H1 (cell line): Measurements from ENCODE around the gene TLE5. TPM values are rescaled to one million over a fixed set of nuclear protein-coding genes. Genes with fewer than 3 reads are reported as not detected.

Source experiments
- CTCF ChIA-PET: fragments of 300-600 bp; sonication (Branson Sonifier 250); formaldehyde crosslinking; loops from one replicate; lab custom pipeline; 2021; ENCODE audit not compliant: partially characterized antibody; lab: Charles Lee
- POLR2A ChIA-PET: fragments of 300-600 bp; sonication (Branson Sonifier 250); formaldehyde crosslinking; loops from one replicate; lab custom pipeline; 2021; ENCODE audit warnings: inconsistent platforms; ENCODE audit not compliant: partially characterized antibody; lab: Charles Lee
- DNase-seq, 2 experiments: peaks; one replicate each; pipeline versions ENCODE4 v3.0.0 to v3.0.0-alpha.2; 2010 to 2022; ENCODE audit warnings: low spot score in 2 of 2, low read depth in 1 of 2, mixed read lengths in 1 of 2
- FAIRE-seq: peaks from 2 replicates; lab custom pipeline; 2011; peaks lifted over from hg19 to GRCh38; lab: Jason Lieb, UNC
- H2AFZ ChIP-seq: 2 replicates; pipeline ENCODE4 v1.8.1; 2012; ENCODE audit warnings: low read length, inconsistent platforms
- H2AK5ac ChIP-seq: 2 replicates; pipeline ENCODE4 v1.6.1; 2013; ENCODE audit warnings: low read depth, low read length
- H2BK120ac ChIP-seq: replicated peaks from 2 replicates; pipeline ENCODE3; 2013; ENCODE audit warnings: low read depth, low read length, inconsistent platforms
- H2BK12ac ChIP-seq: 2 replicates; pipeline ENCODE4 v1.6.1; 2013; ENCODE audit warnings: low read depth, low read length
- H2BK15ac ChIP-seq: 2 replicates; pipeline ENCODE4 v1.6.1; 2013; ENCODE audit warnings: low read length
- H2BK20ac ChIP-seq: 2 replicates; pipeline ENCODE4 v1.6.1; 2013; ENCODE audit warnings: low read length
- H2BK5ac ChIP-seq: 2 replicates; pipeline ENCODE4 v1.6.1; 2013; ENCODE audit warnings: low read depth, low read length
- H3K14ac ChIP-seq: 2 replicates; pipeline ENCODE4 v1.6.1; 2013; ENCODE audit warnings: inconsistent platforms; ENCODE audit not compliant: insufficient read length
- H3K18ac ChIP-seq: 2 replicates; pipeline ENCODE4 v1.6.1; 2013; ENCODE audit warnings: low read length; ENCODE audit errors: extremely low read depth
- H3K23ac ChIP-seq: 2 replicates; pipeline ENCODE4 v1.6.1; 2013; ENCODE audit warnings: inconsistent platforms; ENCODE audit not compliant: insufficient read length
- H3K23me2 ChIP-seq: 2 replicates; pipeline ENCODE4 v1.6.1; 2013; ENCODE audit warnings: low read depth, low read length
- H3K27ac ChIP-seq: 2 replicates; pipeline ENCODE4 v1.6.1; 2011; ENCODE audit warnings: low read depth, low read length, inconsistent platforms
- H3K27me3 ChIP-seq, 4 experiments: replicated peaks in 1 of 4; 1 replicate in 1 of 4; 2 replicates in 3 of 4; pipeline versions ENCODE4 v1.6.1 to v1.8.1; 2011 to 2013; ENCODE audit warnings: low read length in 3 of 4, mild to moderate bottlenecking in 3 of 4, inconsistent platforms in 2 of 4, mixed read lengths in 2 of 4, moderate library complexity in 1 of 4; ENCODE audit not compliant: control insufficient read depth in 3 of 4, insufficient read depth in 3 of 4; ENCODE audit errors: extremely low read depth in 1 of 4
- H3K36me3 ChIP-seq, 4 experiments: 2 replicates each; pipeline versions ENCODE4 v1.6.1 to v1.8.1; 2011 to 2013; ENCODE audit warnings: mild to moderate bottlenecking in 4 of 4, low read length in 3 of 4, moderate library complexity in 2 of 4, control low read depth in 1 of 4, inconsistent platforms in 1 of 4; ENCODE audit not compliant: insufficient read depth in 4 of 4, control insufficient read depth in 2 of 4
- H3K4ac ChIP-seq: replicated peaks from 2 replicates; pipeline ENCODE3; 2013; ENCODE audit warnings: low read length, low read depth, mixed read lengths, inconsistent platforms; ENCODE audit not compliant: insufficient read length
- H3K4me1 ChIP-seq, 4 experiments: replicated peaks in 1 of 4; 1 replicate in 1 of 4; 2 replicates in 3 of 4; pipeline versions ENCODE4 v1.6.1 to v1.8.1; 2011 to 2013; ENCODE audit warnings: low read length in 3 of 4, inconsistent platforms in 2 of 4, mixed read lengths in 1 of 4; ENCODE audit not compliant: insufficient read depth in 4 of 4, control insufficient read depth in 3 of 4
- H3K4me2 ChIP-seq, 2 experiments: 2 replicates each; pipeline versions ENCODE4 v1.6.1 to v1.8.1; 2011 to 2013; ENCODE audit warnings: low read depth in 2 of 2, low read length in 2 of 2, control low read depth in 1 of 2, inconsistent platforms in 1 of 2, mild to moderate bottlenecking in 1 of 2; ENCODE audit not compliant: insufficient read depth in 1 of 2
- H3K4me3 ChIP-seq, 4 experiments: fragments of 200-600, 300-600 bp in 1 of 4; sonication (generic), shearing (Covaris generic), sonication (Bioruptor Twin) in 1 of 4; 2 replicates each; pipeline versions ENCODE4 v1.5.1 to v1.8.1; 2011 to 2016; ENCODE audit warnings: low read length in 4 of 4, low read depth in 3 of 4, control low read depth in 2 of 4, inconsistent platforms in 2 of 4, mild to moderate bottlenecking in 2 of 4, mixed read lengths in 1 of 4, moderate library complexity in 1 of 4; ENCODE audit not compliant: insufficient read depth in 2 of 4; ENCODE audit errors: extremely low read depth in 1 of 4
- H3K56ac ChIP-seq: replicated peaks from 2 replicates; pipeline ENCODE3; 2013; ENCODE audit warnings: low read depth, mild to moderate bottlenecking, mixed read lengths, low read length, inconsistent platforms; ENCODE audit not compliant: insufficient read length
- H3K79me1 ChIP-seq: 2 replicates; pipeline ENCODE4 v1.6.1; 2013; ENCODE audit warnings: low read depth, low read length, control low read depth
- H3K79me2 ChIP-seq, 2 experiments: 2 replicates each; pipeline versions ENCODE4 v1.6.1 to v1.8.1; 2012 to 2013; ENCODE audit warnings: low read length in 2 of 2, mild to moderate bottlenecking in 2 of 2, inconsistent platforms in 1 of 2; ENCODE audit not compliant: insufficient read depth in 2 of 2, control insufficient read depth in 1 of 2
- H3K9ac ChIP-seq, 4 experiments: replicated peaks in 1 of 4; 1 replicate in 1 of 4; 2 replicates in 3 of 4; pipeline versions ENCODE4 v1.6.1 to v1.8.1; 2011 to 2013; ENCODE audit warnings: low read depth in 3 of 4, low read length in 3 of 4, control low read depth in 2 of 4, mild to moderate bottlenecking in 2 of 4, moderate library complexity in 2 of 4, inconsistent platforms in 1 of 4; ENCODE audit errors: extremely low read depth in 1 of 4
- H3K9me3 ChIP-seq, 2 experiments: 2 replicates each; pipeline versions ENCODE4 v1.6.1 to v1.8.1; 2012 to 2013; ENCODE audit warnings: mild to moderate bottlenecking in 2 of 2, moderate library complexity in 2 of 2, control low read depth in 1 of 2, inconsistent platforms in 1 of 2, low read depth in 1 of 2, low read length in 1 of 2, mixed read lengths in 1 of 2; ENCODE audit not compliant: insufficient read depth in 2 of 2
- H4K20me1 ChIP-seq, 2 experiments: replicated peaks in 1 of 2; 2 replicates each; pipeline versions ENCODE3 to v1.8.1; 2011 to 2013; ENCODE audit warnings: inconsistent platforms in 2 of 2, low read length in 2 of 2, mild to moderate bottlenecking in 1 of 2; ENCODE audit not compliant: insufficient read depth in 2 of 2, control insufficient read depth in 1 of 2
- H4K5ac ChIP-seq: 2 replicates; pipeline ENCODE4 v1.6.1; 2013; ENCODE audit warnings: low read length, low read depth, mixed read lengths, inconsistent platforms; ENCODE audit not compliant: insufficient read length
- H4K8ac ChIP-seq: 2 replicates; pipeline ENCODE4 v1.8.0; 2013; ENCODE audit warnings: mild to moderate bottlenecking, moderate library complexity, low read length, inconsistent platforms; ENCODE audit not compliant: insufficient read depth; ENCODE audit errors: extremely low read depth
- H4K91ac ChIP-seq: replicated peaks from 2 replicates; pipeline ENCODE3; 2013; ENCODE audit warnings: low read length, mixed read lengths, inconsistent platforms; ENCODE audit not compliant: insufficient read length
- BRCA1 ChIP-seq: IDR thresholded peaks from 2 replicates; pipeline ENCODE4 v1.6.1; 2012; ENCODE audit warnings: low read depth, low read length, improper control_type of control experiment
- EGR1 ChIP-seq: IDR thresholded peaks from 2 replicates; pipeline ENCODE4 v1.6.1; 2011; ENCODE audit warnings: low read depth, low read length, borderline replicate concordance
- EP300 ChIP-seq, 2 experiments: IDR thresholded peaks; 1 replicate in 1 of 2; 2 replicates in 1 of 2; pipeline ENCODE4 v1.6.1; 2011 to 2012; ENCODE audit warnings: low read depth in 2 of 2, low read length in 2 of 2, mild to moderate bottlenecking in 2 of 2, borderline replicate concordance in 1 of 2, inconsistent platforms in 1 of 2, moderate library complexity in 1 of 2
- POLR2AphosphoS5 ChIP-seq: IDR thresholded peaks from 2 replicates; pipeline ENCODE4 v1.6.1; 2011; ENCODE audit warnings: low read depth, low read length
- SRF ChIP-seq: IDR thresholded peaks from 2 replicates; pipeline ENCODE4 v1.6.1; 2011; ENCODE audit warnings: mild to moderate bottlenecking, low read depth, low read length, moderate library complexity
- YY1 ChIP-seq: IDR thresholded peaks from 2 replicates; pipeline ENCODE4 v1.6.1; 2011; ENCODE audit warnings: low read depth, mild to moderate bottlenecking, low read length
- WGBS, 2 experiments: shearing (Covaris generic) in 1 of 2; methylation state at CpG; one replicate each; pipeline versions ENCODE4 v1.1.6 to v1.1.7; 2013 to 2015; ENCODE audit warnings: low lambda C conversion rate in 2 of 2, mixed read lengths in 2 of 2, inconsistent platforms in 1 of 2, low coverage in 1 of 2, missing lambda C conversion rate in 1 of 2; ENCODE audit not compliant: insufficient replicate concordance in 2 of 2, insufficient coverage in 1 of 2, insufficient read length in 1 of 2; ENCODE audit errors: extremely low coverage in 1 of 2, missing lambda C conversion rate in 1 of 2; 5-methylcytosine and 5-hydroxymethylcytosine counted together
- polyA plus RNA-seq, 7 experiments: library from polyadenylated mRNA; depleted of rRNA in 3 of 7; stranded (reverse) in 5 of 7; unstranded in 2 of 7; fragments of >200 nt in 5 of 7; fragments of 200-250 nt in 2 of 7; gene quantifications; 1 replicate in 5 of 7; 2 replicates in 1 of 7; 4 replicates in 1 of 7; pipeline versions ENCODE4 v1.2.1 to v1.2.3, GENCODE V29; 2011 to 2013; ENCODE audit warnings: missing spikeins in 2 of 7, mixed read lengths in 2 of 7
- total RNA-seq: library from RNA; stranded (reverse); fragmentation: NEBNext Ultra II Directional; extraction: Animal tissue kit (Norgen Biotek cat#: 25700); gene quantifications from 2 replicates; pipeline ENCODE4 v1.2.1, GENCODE V29; 2021

TLE5 gene
- total and polyA plus RNA-seq, 2 of the 8 experiments (the other 6 are each of a cell fraction or from before 2014, with no cell fraction given): 187 to 285 TPM

DNA sequence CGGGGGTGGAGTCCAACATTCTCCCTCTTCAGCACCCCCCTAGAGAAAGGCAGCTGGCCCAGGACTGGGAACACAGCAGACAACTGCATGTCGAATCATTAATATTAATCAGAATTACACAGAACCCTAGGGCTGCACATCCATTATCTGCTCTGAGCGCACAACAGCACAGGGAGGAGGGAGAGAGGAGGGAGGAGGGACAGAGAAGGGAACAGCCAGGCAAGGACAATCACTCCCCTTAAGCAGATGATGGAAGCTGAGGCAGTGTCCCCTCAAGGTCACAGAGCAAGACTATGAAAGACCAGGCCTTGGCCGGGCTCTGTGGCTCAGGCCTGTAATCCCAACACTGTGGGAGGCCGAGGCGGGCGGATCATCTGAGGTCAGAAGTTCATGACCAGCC, 59.2 kb downstream of the TLE5 start:
- WGBS, 2 experiments: 85% methylated on average over 7 of the region's 7 CpGs; no CpG with 5 or more reads in 1 of the 2 experiments
- CTCF ChIA-PET: interaction anchor here (0.6 to 1.9 kb wide), 5 partner anchors 8 to 663 kb away, joined by 3 to 6 read pairs (median 4); no protein-coding TSS in a partner anchor
- Histone ChIP-seq H4K5ac (no peak overlapping the region), H3K4me1 (peaks cover 0 to 10% (median 2%) of the 10 kb centered on the region in 4 experiments; a peak in 3 of 7 replicates), H3K56ac (no peak overlapping the region), H4K20me1 (peaks cover 0 to 2% of the 10 kb centered on the region in 2 experiments), H3K23ac (no peak overlapping the region), H3K4me3 (no peak overlapping the region), H2AFZ (no peak overlapping the region), H3K23me2 (no peaks in the 10 kb centered on the region), H3K4me2 (no peak overlapping the region), H3K36me3 (no peaks in the 10 kb centered on the region; a peak in 1 of 8 replicates), H2BK15ac (no peak overlapping the region), H3K79me1 (no peaks in the 10 kb centered on the region), H4K91ac (no peak overlapping the region), H4K8ac (no peak overlapping the region), H3K27ac (no peak overlapping the region), H3K27me3 (no peaks in the 10 kb centered on the region), H3K79me2 (no peaks in the 10 kb centered on the region), H3K4ac (no peak overlapping the region), H2BK12ac (no peak overlapping the region), H3K9ac (no peak overlapping the region), H2BK120ac (no peak overlapping the region), H3K14ac (no peak overlapping the region), H2BK5ac (no peak overlapping the region; the same call in 1 of the 2 replicates), H2AK5ac (no peak overlapping the region), H2BK20ac (no peak overlapping the region), H3K9me3 (no peaks in the 10 kb centered on the region), H3K18ac (no peak overlapping the region)
- TF ChIP-seq EP300 (IDR thresholded peaks at IDR 0.05; ENCODE audit: borderline replicate concordance in 1 of 2, low read depth in 2 of 2, low read length in 2 of 2) (peak in 1 of 2 experiments; percentile 96; a peak in 1 of 3 replicates), YY1 (no peak), EGR1 (no peak), SRF (no peak), BRCA1 (no peak), POLR2AphosphoS5 (no peak)
- DNase-seq: no peak
- FAIRE-seq: no peak
- POLR2A ChIA-PET: no interaction called here
